ENCODE measurements around the gene ESPN. TPM values are rescaled to one million over a fixed set of nuclear protein-coding genes. Genes with fewer than 3 reads are reported as not detected.
"Not testable (repeated sequence)": the region's sequence is repeated elsewhere in the genome, so short reads cannot be mapped to it uniquely, and the experiment has no call there.

Gene ESPN
- total RNA-seq, 2 experiments from 2014 or later, result 0.96 to 0.98 TPM

DNA sequence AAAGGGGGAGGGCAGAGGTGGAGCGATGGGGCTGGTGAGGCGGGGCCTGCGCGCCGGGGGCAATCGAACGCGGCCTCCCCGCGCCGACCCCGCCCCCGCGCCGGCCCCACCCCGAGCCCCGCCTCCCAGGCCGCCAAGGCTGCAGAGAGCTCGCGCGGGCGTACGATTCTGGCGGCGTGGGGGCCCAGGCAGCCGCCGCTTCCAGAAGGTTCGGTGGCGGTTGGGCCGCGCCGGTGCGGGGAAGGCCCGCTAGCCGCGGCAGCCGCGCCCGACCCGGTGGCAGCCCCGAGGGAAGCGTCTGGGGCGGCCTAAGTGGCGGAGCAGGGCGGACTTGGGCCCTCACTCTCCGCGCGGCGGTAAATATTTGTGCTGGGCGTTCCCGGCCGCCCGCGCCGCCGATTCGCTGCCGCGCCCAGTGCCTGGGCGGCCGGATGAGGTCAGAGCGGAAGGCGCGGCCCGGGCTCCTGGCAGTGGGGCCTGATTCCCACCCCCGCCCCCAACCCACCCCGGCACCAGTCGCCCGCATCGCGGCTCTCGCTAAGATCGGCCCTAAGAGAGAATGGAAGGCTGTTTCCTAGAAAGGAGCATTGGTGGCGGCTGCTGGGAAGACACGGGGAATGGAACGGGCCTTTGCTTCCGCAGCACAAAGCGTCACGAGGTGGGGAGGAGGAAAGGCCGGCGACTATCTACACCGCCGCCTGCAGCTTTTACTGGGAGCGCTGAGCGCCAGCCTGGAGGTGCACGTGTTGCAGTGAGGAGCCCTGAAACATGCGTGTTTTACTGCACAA lies 31.0 kb upstream of the ESPN start, which contains the start of gene ACOT7:
ACOT7 (minus strand) TSS at position 368 of the 788 bp plus-strand sequence. CDS start 368 bp downstream, outside the sequence.
- H3K27ac Mint-ChIP-seq, result peak within 1 kb of the TSS; percentile 88
- H3K4me1 Mint-ChIP-seq, result peaks cover 40% of the 10 kb centered on the region
- DNase-seq, result peak; percentile 92
- POLR2A ChIA-PET, result interaction anchor here (0.8 to 4.4 kb wide), 18 partner anchors 9 to 391 kb away, joined by 3 to 34 read pairs (median 4); partner anchors contain the start of genes HES2, KLHL21, RNF207 and RPL22
- CTCF ChIA-PET, result interaction anchor here (0.7 to 4.2 kb wide), 15 partner anchors 9 to 189 kb away, joined by 3 to 25 read pairs (median 6); no protein-coding TSS in a partner anchor
- H3K9me3 Mint-ChIP-seq, result no peaks in the 10 kb centered on the region
- no peaks in the 10 kb centered on the region for H3K27me3 Mint-ChIP-seq
- no peaks in the 10 kb centered on the region for H3K36me3 Mint-ChIP-seq (ENCODE audit: low read depth)
- H3K4me3 Mint-ChIP-seq, result peak within 1 kb of the TSS; percentile 86

DNA sequence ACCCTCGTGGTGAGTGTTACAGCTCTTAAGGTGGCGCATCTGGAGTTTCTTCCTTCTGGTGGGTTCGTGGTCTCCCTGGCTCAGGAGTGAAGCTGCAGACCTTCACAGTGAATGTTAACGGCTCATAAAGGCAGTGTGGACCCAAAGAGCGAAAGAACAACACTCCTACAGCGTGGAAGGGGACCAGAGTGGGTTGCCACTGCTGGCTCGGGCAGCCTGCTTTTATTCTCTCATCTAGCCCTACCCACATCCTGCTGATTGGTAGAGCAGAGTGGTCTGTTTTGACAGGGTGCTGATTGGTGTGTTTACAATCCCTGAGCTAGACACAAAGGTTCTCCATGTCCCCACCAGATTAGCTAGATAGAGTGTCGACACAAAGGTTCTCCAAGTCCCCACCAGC lies 29.4 kb upstream of the ESPN start:
- not testable (repeated sequence) for H3K36me3 Mint-ChIP-seq (ENCODE audit: low read depth); DNase-seq; H3K9me3 Mint-ChIP-seq; H3K27me3 Mint-ChIP-seq
- Mint-ChIP-seq H3K4me1 (peaks cover 32% of the 10 kb centered on the region), H3K4me3 (peak overlapping the region; percentile 22), H3K27ac (peak overlapping the region; percentile 67)
- POLR2A ChIA-PET, result interaction anchor here (0.7 to 4.4 kb wide), 6 partner anchors 10 to 149 kb away, joined by 3 to 34 read pairs (median 6); no protein-coding TSS in a partner anchor
- CTCF ChIA-PET, result interaction anchor here (0.7 to 4.2 kb wide), 10 partner anchors 8 to 148 kb away, joined by 3 to 25 read pairs (median 5); no protein-coding TSS in a partner anchor

DNA sequence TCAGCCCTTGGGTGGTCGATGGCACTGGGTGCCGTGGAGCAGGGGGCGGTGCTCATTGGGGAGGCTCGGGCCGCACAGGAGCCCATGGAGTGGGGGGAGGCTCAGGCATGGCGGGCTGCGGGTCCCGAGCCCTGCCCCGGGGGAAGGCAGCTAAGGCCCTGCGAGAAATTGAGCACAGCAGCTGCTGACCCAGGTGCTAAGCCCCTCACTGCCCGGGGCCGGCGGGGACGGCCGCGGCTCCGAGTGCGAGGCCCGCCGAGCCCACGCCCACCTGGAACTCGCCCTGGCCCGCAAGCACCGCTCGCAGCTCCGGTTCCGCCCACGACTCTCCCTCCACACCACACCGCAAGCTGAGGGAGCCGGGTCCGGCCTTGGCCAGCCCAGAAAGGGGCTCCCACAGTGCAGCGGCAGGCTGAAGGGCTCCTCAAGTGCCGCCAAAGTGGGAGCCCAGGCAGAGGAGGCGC lies 28.8 kb upstream of the ESPN start:
- H3K4me1 Mint-ChIP-seq, result peaks cover 31% of the 10 kb centered on the region
- not testable (repeated sequence) for H3K4me3 Mint-ChIP-seq; H3K9me3 Mint-ChIP-seq; H3K27me3 Mint-ChIP-seq; H3K36me3 Mint-ChIP-seq (ENCODE audit: low read depth); DNase-seq; H3K27ac Mint-ChIP-seq
- ChIA-PET CTCF (interaction anchor here (1.0 to 4.2 kb wide), 7 partner anchors 8 to 149 kb away, joined by 3 to 25 read pairs (median 4); no protein-coding TSS in a partner anchor), POLR2A (interaction anchor here (0.7 to 4.4 kb wide), 4 partner anchors 11 to 65 kb away, joined by 3 to 30 read pairs (median 3); no protein-coding TSS in a partner anchor)

DNA sequence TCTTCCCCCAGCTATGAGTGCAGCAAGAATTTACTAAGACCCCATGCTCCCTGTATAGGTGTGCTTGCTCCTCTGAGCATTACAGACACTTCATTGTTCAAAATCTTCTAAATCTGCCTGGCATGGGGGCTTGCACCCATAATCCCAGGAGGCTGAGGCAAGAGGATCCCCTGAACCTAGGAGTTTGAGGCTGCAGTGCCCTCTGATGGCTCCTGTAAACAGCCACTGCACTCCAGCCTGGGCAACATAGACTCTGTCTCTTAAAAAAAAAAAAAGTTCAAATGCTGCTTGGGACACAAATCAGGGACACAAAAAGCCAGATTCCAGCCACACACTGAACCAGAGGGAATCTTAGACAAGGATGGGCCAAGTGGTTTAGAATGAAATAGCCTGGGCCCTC lies 27.6 kb upstream of the ESPN start:
- Mint-ChIP-seq H3K27me3 (peaks cover 7% of the 10 kb centered on the region), H3K27ac (no peak overlapping the region), H3K4me1 (peaks cover 29% of the 10 kb centered on the region), H3K4me3 (no peak overlapping the region), H3K9me3 (no peaks in the 10 kb centered on the region), H3K36me3 (ENCODE audit: low read depth) (no peaks in the 10 kb centered on the region)
- ChIA-PET POLR2A (no interaction called here), CTCF (interaction anchor here (0.7 to 4.2 kb wide), 6 partner anchors 26 to 150 kb away, joined by 3 to 17 read pairs (median 3); no protein-coding TSS in a partner anchor)
- DNase-seq, result no peak

DNA sequence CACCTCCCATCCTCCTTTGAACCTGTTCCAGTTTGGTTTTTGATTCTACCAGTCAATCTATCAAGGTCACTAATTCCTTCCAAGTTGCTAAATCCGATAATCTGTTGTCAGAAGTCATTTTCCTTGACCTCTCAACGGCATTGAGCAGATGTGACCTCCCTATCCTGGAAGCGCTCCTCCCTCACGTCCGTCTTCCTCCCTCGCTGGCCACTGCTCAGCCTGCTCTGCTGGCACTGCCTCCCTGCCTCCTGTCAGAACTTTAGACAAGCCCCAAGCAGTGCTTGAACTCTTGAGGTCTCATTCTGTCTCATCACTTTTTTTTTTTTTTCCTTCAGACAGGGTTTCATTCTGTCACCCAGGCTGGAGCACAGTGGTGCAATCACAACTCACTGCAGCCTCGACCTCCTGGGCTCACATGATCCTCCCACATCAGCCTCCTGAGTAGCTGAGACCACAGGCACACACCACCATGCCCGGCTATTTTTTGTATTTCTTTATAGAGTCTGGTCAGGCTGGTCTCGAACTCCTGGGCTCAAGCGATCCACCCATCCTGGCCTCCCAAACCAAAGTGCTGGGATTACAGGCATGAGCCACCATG lies 26.6 kb upstream of the ESPN start:
- POLR2A ChIA-PET, result no interaction called here
- Mint-ChIP-seq H3K27ac (no peak overlapping the region), H3K4me1 (peaks cover 23% of the 10 kb centered on the region), H3K4me3 (no peak overlapping the region), H3K9me3 (no peaks in the 10 kb centered on the region), H3K36me3 (ENCODE audit: low read depth) (no peaks in the 10 kb centered on the region), H3K27me3 (peaks cover 7% of the 10 kb centered on the region)
- no peak for DNase-seq
- CTCF ChIA-PET, result interaction anchor here (1.3 to 8.2 kb wide), 4 partner anchors 35 to 150 kb away, joined by 3 to 61 read pairs (median 5); no protein-coding TSS in a partner anchor

DNA sequence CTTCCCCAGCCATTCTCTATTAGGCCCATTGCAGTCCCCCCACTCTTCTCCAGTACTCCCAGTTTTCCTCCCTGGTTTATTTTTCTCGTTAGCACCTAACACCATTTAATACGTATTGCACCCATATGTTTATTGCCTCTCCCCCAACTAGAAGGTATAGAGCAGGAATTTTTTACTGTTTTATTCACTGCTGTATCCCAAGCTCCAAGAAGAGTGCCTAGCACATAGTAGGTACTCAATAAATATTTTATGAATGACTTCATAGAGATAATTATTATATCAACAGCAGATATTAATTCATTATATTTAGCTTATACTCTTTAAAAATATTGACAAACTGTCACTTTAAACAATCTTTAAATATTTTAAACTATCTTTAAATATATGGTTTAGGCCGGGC lies 25.3 kb upstream of the ESPN start:
- ChIA-PET CTCF (interaction anchor here (1.0 to 8.2 kb wide), 5 partner anchors 24 to 152 kb away, joined by 3 to 61 read pairs (median 4); no protein-coding TSS in a partner anchor), POLR2A (no interaction called here)
- H3K9me3 Mint-ChIP-seq, result no peaks in the 10 kb centered on the region
- no peak for DNase-seq
- no peak overlapping the region for H3K4me3 Mint-ChIP-seq
- no peaks in the 10 kb centered on the region for H3K36me3 Mint-ChIP-seq (ENCODE audit: low read depth)
- no peak overlapping the region for H3K27ac Mint-ChIP-seq
- peaks cover 17% of the 10 kb centered on the region for H3K4me1 Mint-ChIP-seq
- peaks cover 8% of the 10 kb centered on the region for H3K27me3 Mint-ChIP-seq

DNA sequence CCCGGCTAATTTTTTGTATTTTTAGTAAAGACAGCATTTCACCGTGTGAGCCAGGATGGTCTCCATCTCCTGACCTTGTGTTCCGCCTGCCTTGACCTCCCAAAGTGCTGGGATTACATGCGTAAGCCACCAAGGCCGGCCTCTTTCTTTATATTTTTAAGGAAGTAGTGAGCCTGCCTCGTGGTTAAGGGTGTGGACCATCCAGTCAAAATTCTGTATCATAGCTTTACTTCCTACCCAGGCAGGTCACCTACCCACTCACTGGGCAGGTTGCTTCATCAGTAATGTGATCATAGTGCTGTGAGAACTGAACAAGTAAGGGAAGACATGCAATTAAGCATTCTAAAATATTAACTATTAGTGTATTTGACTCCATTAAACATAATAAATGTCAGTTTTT lies 22.9 kb upstream of the ESPN start:
- peaks cover 12% of the 10 kb centered on the region for H3K4me1 Mint-ChIP-seq
- H3K36me3 Mint-ChIP-seq (ENCODE audit: low read depth), result no peaks in the 10 kb centered on the region
- no peak for DNase-seq
- CTCF ChIA-PET, result interaction anchor here (0.7 to 8.2 kb wide), 5 partner anchors 39 to 154 kb away, joined by 3 to 61 read pairs (median 37); no protein-coding TSS in a partner anchor
- POLR2A ChIA-PET, result interaction anchor here (1.0 kb wide), 1 partner anchor 44 kb away, joined by 3 read pairs; no protein-coding TSS in a partner anchor
- peaks cover 16% of the 10 kb centered on the region for H3K27me3 Mint-ChIP-seq
- H3K9me3 Mint-ChIP-seq, result no peaks in the 10 kb centered on the region
- no peak overlapping the region for H3K4me3 Mint-ChIP-seq
- no peak overlapping the region for H3K27ac Mint-ChIP-seq

DNA sequence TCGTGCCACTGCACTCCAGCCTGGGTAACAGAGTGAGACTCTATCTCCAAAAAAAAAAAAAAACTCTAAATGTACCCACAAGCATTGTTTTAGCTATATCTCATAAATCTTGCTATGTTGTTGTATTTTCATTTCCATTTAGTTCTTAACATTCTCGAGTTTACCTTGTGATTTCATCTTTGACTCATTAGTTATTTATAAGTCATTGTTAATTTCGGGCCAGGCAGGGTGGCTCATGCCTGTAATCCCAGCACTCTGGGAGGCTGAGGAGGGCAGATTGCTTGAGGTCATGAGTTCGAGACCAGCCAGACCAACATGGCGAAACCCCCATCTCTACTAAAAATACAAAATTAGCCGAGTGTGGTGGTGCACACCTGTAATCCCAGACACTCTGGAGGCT lies 16.6 kb upstream of the ESPN start:
- Mint-ChIP-seq H3K27me3 (peaks cover 29% of the 10 kb centered on the region), H3K4me1 (peaks cover 3% of the 10 kb centered on the region)
- POLR2A ChIA-PET, result no interaction called here

DNA sequence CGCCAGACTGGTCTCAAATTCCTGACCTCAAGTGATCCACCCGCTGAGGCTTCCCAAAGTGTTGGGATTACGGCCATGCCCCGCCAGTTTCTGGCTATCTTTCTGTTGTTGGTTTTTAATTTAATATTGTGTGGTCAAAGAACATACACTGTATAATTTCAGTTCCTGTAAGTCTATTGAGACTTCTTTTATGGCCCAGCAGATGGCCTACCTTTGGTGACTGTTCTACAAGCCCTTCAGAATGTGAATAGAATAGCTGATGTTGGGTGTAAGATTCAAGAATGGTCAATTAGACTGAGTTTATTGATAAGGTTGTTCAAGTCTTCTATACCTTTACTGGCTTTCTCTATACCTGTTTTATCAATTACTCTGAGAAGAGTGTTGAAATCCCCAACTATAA lies 15.5 kb upstream of the ESPN start:
- no peak for DNase-seq
- no peaks in the 10 kb centered on the region for H3K9me3 Mint-ChIP-seq
- peaks cover 29% of the 10 kb centered on the region for H3K27me3 Mint-ChIP-seq
- H3K36me3 Mint-ChIP-seq (ENCODE audit: low read depth), result no peaks in the 10 kb centered on the region
- H3K27ac Mint-ChIP-seq, result no peak overlapping the region
- no peak overlapping the region for H3K4me3 Mint-ChIP-seq
- POLR2A ChIA-PET, result no interaction called here
- CTCF ChIA-PET, result interaction anchor here (0.7 to 1.6 kb wide), 3 partner anchors 29 to 191 kb away, joined by 3 to 4 read pairs (median 4); no protein-coding TSS in a partner anchor
- H3K4me1 Mint-ChIP-seq, result peaks cover 3% of the 10 kb centered on the region

More for the DNA sequence above, 16.6 kb upstream of the ESPN start:
- H3K36me3 Mint-ChIP-seq (ENCODE audit: low read depth), result no peaks in the 10 kb centered on the region
- no peak overlapping the region for H3K27ac Mint-ChIP-seq
- CTCF ChIA-PET, result interaction anchor here (0.7 to 1.2 kb wide), 2 partner anchors 15 to 59 kb away, joined by 4 to 6 read pairs; no protein-coding TSS in a partner anchor
- no peak overlapping the region for H3K4me3 Mint-ChIP-seq
- no peaks in the 10 kb centered on the region for H3K9me3 Mint-ChIP-seq
- DNase-seq, result no peak

DNA sequence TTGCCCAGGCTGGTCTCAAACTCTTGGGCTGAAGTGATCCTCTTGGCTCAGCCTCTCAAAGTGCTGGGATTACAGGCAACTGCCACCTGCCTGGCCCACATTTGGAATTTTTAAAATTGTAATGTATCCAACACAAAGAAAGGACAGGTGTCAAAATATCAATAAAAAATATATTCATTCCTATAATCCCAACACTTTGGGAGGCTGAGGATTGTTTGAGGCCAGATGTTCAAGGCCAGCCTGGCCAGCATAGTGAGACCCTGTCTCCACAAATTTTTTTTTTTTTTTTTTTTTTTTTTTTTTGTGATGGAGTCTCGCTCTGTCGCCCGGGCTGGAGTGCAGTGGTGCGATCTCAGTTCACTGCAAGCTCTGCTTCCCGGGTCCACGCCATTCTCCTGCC lies 14.8 kb upstream of the ESPN start:
- Mint-ChIP-seq H3K36me3 (ENCODE audit: low read depth) (no peaks in the 10 kb centered on the region), H3K4me1 (peaks cover 7% of the 10 kb centered on the region), H3K27ac (no peak overlapping the region), H3K9me3 (no peaks in the 10 kb centered on the region), H3K27me3 (peaks cover 35% of the 10 kb centered on the region), H3K4me3 (no peak overlapping the region)
- ChIA-PET CTCF (interaction anchor here (0.6 to 1.6 kb wide), 5 partner anchors 13 to 47 kb away, joined by 3 to 4 read pairs (median 3); no protein-coding TSS in a partner anchor), POLR2A (no interaction called here)
- DNase-seq, result no peak

DNA sequence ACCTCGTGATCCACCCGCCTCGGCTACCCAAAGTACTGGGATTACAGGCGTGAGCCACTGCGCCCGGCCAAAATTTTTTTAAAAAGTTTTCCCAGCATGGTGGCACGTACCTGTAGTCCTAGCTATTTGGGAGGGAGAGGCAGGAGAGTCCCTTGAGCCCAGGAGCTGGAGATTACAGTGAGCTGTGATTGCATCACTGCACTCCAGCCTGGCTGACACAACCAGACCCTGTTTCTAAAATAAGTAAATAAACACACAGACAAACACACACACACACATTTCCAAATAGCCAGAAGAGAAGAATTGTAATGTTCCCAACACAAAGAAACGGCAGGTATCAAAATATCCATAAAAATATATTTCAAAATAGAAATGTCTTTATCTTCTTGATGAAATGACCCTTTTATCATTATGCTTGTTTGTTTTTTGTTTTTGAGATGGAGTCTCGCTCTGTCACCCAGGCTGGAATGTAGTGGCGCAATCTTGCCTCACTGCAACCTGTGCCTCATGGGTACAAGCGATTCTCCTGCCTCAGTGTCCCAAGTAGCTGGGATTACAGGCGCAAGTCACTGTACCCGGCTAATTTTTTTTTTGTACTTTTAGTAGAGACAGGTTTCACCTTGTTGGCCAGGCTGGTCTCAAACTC lies 14.2 kb upstream of the ESPN start:
- no peak for DNase-seq
- ChIA-PET CTCF (interaction anchor here (1.0 to 1.9 kb wide), 3 partner anchors 14 to 62 kb away, joined by 3 to 5 read pairs (median 3); no protein-coding TSS in a partner anchor), POLR2A (interaction anchor here (1.2 kb wide), 1 partner anchor 10 kb away, joined by 3 read pairs; the partner anchor contains the start of gene HES2)
- Mint-ChIP-seq H3K9me3 (no peaks in the 10 kb centered on the region), H3K4me1 (peaks cover 7% of the 10 kb centered on the region), H3K36me3 (ENCODE audit: low read depth) (no peaks in the 10 kb centered on the region), H3K4me3 (no peak overlapping the region), H3K27ac (no peak overlapping the region), H3K27me3 (peaks cover 35% of the 10 kb centered on the region)

DNA sequence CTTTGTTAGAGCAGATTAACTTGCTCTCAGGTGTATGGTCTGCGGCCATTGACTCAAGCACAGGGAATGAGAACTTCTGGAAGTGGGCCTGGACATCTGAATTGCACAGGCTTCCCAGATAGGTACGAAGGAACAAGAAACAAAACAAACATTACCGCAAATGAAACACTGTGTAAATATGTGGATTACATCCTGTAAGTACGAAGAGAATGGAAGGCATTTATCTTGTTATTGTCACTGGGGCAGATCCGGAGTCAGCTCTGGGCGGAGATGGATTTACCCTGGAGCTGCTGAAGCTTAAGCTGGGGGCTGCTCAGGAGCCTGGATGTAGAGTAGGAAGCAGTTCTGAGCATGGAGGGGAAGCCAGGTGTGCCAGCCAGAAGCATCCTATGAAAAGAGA lies 11.7 kb upstream of the ESPN start:
- Mint-ChIP-seq H3K27ac (no peak overlapping the region), H3K4me1 (peaks cover 7% of the 10 kb centered on the region), H3K36me3 (ENCODE audit: low read depth) (no peaks in the 10 kb centered on the region), H3K9me3 (no peaks in the 10 kb centered on the region), H3K27me3 (peaks cover 53% of the 10 kb centered on the region), H3K4me3 (no peak overlapping the region)
- POLR2A ChIA-PET, result no interaction called here
- CTCF ChIA-PET, result interaction anchor here (0.6 to 2.8 kb wide), 3 partner anchors 10 to 166 kb away, joined by 3 to 18 read pairs (median 8); no protein-coding TSS in a partner anchor
- DNase-seq, result no peak
